Neuronal stem cell (in vitro differentiated cells): Measurements from ENCODE around the gene LPIN1.

ENCODE experiments used
- DNase-seq: peaks from one replicate; pipeline ENCODE4 v3.0.0-alpha.2; 2013; ENCODE audit warnings: low spot score
- H2AFZ ChIP-seq: one replicate; pipeline ENCODE4 v1.6.1; 2013; ENCODE audit warnings: mild to moderate bottlenecking, low read length, inconsistent platforms
- H2AK5ac ChIP-seq: 2 replicates; pipeline ENCODE4 v1.6.1; 2013; ENCODE audit warnings: low read depth, mild to moderate bottlenecking, inconsistent platforms, low read length, moderate library complexity, mixed read lengths
- H2BK120ac ChIP-seq: 2 replicates; pipeline ENCODE4 v1.6.1; 2013; ENCODE audit warnings: low read depth, mild to moderate bottlenecking, inconsistent platforms, low read length, moderate library complexity, mixed read lengths
- H2BK12ac ChIP-seq: one replicate; pipeline ENCODE4 v1.6.1; 2013; ENCODE audit warnings: low read length, inconsistent platforms
- H2BK15ac ChIP-seq: 2 replicates; pipeline ENCODE4 v1.6.1; 2013; ENCODE audit warnings: mild to moderate bottlenecking, low read length, inconsistent platforms, mixed read lengths
- H2BK5ac ChIP-seq: one replicate; pipeline ENCODE4 v1.6.1; 2013; ENCODE audit warnings: inconsistent platforms, mild to moderate bottlenecking, low read length, moderate library complexity
- H3K14ac ChIP-seq: one replicate; pipeline ENCODE4 v1.6.1; 2013; ENCODE audit warnings: low read length, inconsistent platforms
- H3K18ac ChIP-seq: 2 replicates; pipeline ENCODE4 v1.6.1; 2013; ENCODE audit warnings: low read length, inconsistent platforms
- H3K23ac ChIP-seq: 2 replicates; pipeline ENCODE4 v1.6.1; 2013; ENCODE audit warnings: low read depth, mild to moderate bottlenecking, mixed read lengths, low read length, inconsistent platforms; ENCODE audit not compliant: poor library complexity
- H3K27ac ChIP-seq: replicated peaks from 3 replicates; pipeline ENCODE4 v1.5.1; 2013; ENCODE audit warnings: low read length, inconsistent platforms
- H3K27me3 ChIP-seq, 3 experiments: 2 replicates each; pipeline ENCODE4 v1.6.1; 2013; ENCODE audit warnings: low read length in 3 of 3, mild to moderate bottlenecking in 2 of 3, inconsistent platforms in 1 of 3, low read depth in 1 of 3, mixed read lengths in 1 of 3, moderate library complexity in 1 of 3; ENCODE audit not compliant: control insufficient read depth in 3 of 3, insufficient read depth in 3 of 3
- H3K36me3 ChIP-seq, 2 donors: replicated peaks in 1 of 2; 2 replicates each; pipeline ENCODE4 v1.6.1; 2013; ENCODE audit warnings: low read length in 2 of 2; ENCODE audit not compliant: control insufficient read depth in 2 of 2, insufficient read depth in 2 of 2
- H3K4ac ChIP-seq: 2 replicates; pipeline ENCODE4 v1.6.1; 2013; ENCODE audit warnings: inconsistent platforms, mild to moderate bottlenecking, low read length, moderate library complexity
- H3K4me1 ChIP-seq, 2 donors: 1 replicate in 1 of 2; 2 replicates in 1 of 2; pipeline ENCODE4 v1.6.1; 2013; ENCODE audit warnings: low read length in 2 of 2, low read depth in 1 of 2; ENCODE audit not compliant: control insufficient read depth in 2 of 2, insufficient read depth in 1 of 2
- H3K4me2 ChIP-seq: one replicate; pipeline ENCODE4 v1.6.1; 2013; ENCODE audit warnings: mild to moderate bottlenecking, low read length, inconsistent platforms; ENCODE audit not compliant: insufficient read depth, poor library complexity, severe bottlenecking
- H3K4me3 ChIP-seq, 2 donors: 2 replicates each; pipeline ENCODE4 v1.5.1; 2013; ENCODE audit warnings: low read length in 2 of 2, mild to moderate bottlenecking in 2 of 2, inconsistent platforms in 1 of 2, moderate library complexity in 1 of 2
- H3K79me1 ChIP-seq: one replicate; pipeline ENCODE4 v1.6.1; 2013; ENCODE audit warnings: low read depth, mild to moderate bottlenecking, inconsistent platforms, low read length, moderate library complexity
- H3K9ac ChIP-seq: one replicate; pipeline ENCODE4 v1.6.1; 2013; ENCODE audit warnings: mild to moderate bottlenecking, low read depth, low read length, inconsistent platforms; ENCODE audit not compliant: poor library complexity
- H3K9me3 ChIP-seq, 2 donors: replicated peaks in 1 of 2; 2 replicates each; pipeline versions ENCODE3 to v1.6.1; 2013; ENCODE audit warnings: low read length in 2 of 2, mild to moderate bottlenecking in 2 of 2, inconsistent platforms in 1 of 2, low read depth in 1 of 2, mixed read lengths in 1 of 2, moderate library complexity in 1 of 2; ENCODE audit not compliant: control insufficient read depth in 2 of 2, insufficient read depth in 1 of 2
- H4K8ac ChIP-seq: one replicate; pipeline ENCODE4 v1.6.1; 2013; ENCODE audit warnings: low read depth, mild to moderate bottlenecking, inconsistent platforms, low read length, moderate library complexity
- H4K91ac ChIP-seq: one replicate; pipeline ENCODE4 v1.6.1; 2013; ENCODE audit warnings: low read length, low read depth, mild to moderate bottlenecking, inconsistent platforms; ENCODE audit not compliant: poor library complexity
- WGBS, 2 donors: extraction: QIAGEN DNeasy Blood & Tissue Kit; methylation state at CpG; one replicate each; pipeline ENCODE4 v1.1.7; 2013; ENCODE audit warnings: missing lambda C conversion rate in 2 of 2, mixed read lengths in 1 of 2; ENCODE audit not compliant: insufficient read length in 2 of 2, insufficient replicate concordance in 1 of 2; ENCODE audit errors: extremely low coverage in 2 of 2; 5-methylcytosine and 5-hydroxymethylcytosine counted together

LPIN1 gene

GRCh38 chr2:11850082-11850481 is 103.7 kb downstream of the LPIN1 start:
- WGBS, 2 donors: no CpG with 5 or more reads among the region's 17 CpGs
- Histone ChIP-seq H3K36me3 (no peaks in the 10 kb centered on the region), H3K4ac (no peak overlapping the region), H2BK5ac (peak overlapping the region; percentile 94), H3K4me2 (no peak overlapping the region), H3K27me3 (no peaks in the 10 kb centered on the region), H4K8ac (no peak overlapping the region), H2BK15ac (peak overlapping the region; percentile 2), H3K9ac (no peak overlapping the region), H2BK120ac (no peak overlapping the region), H3K4me1 (peaks cover 1 to 5% of the 10 kb centered on the region in 2 donors), H2BK12ac (no peak overlapping the region), H3K4me3 (no peak overlapping the region), H3K23ac (no peak overlapping the region), H3K18ac (peak overlapping the region; percentile 89), H2AK5ac (peak overlapping the region; percentile 81), H3K14ac (no peak overlapping the region), H3K9me3 (peaks cover 5 to 10% of the 10 kb centered on the region in 2 donors), H4K91ac (no peak overlapping the region), H3K79me1 (no peaks in the 10 kb centered on the region), H3K27ac (peak overlapping the region; percentile 74), H2AFZ (no peak overlapping the region)
- no peak for DNase-seq

GRCh38 chr2:11852526-11853196 is 106.2 kb downstream of the LPIN1 start:
- H4K8ac ChIP-seq: no peak overlapping the region
- H2BK5ac ChIP-seq: no peak overlapping the region
- no CpG with 5 or more reads among the region's 8 CpGs for WGBS, 2 donors
- no peak overlapping the region for H3K4me3 ChIP-seq
- no peak overlapping the region for H3K4ac ChIP-seq
- H2BK12ac ChIP-seq: no peak overlapping the region
- no peak overlapping the region for H3K9ac ChIP-seq
- DNase-seq: no peak
- no peak overlapping the region for H2BK15ac ChIP-seq
- H3K79me1 ChIP-seq: no peaks in the 10 kb centered on the region
- no peak overlapping the region for H3K23ac ChIP-seq
- H2BK120ac ChIP-seq: peak overlapping the region; percentile 47
- H2AK5ac ChIP-seq: peak overlapping the region; percentile 28
- peaks cover 8 to 18% of the 10 kb centered on the region in 2 donors for H3K9me3 ChIP-seq
- H2AFZ ChIP-seq: no peak overlapping the region
- no peaks in the 10 kb centered on the region for H3K27me3 ChIP-seq
- no peak overlapping the region for H4K91ac ChIP-seq
- H3K18ac ChIP-seq: no peak overlapping the region
- H3K4me1 ChIP-seq: peaks cover 4 to 5% of the 10 kb centered on the region in 2 donors
- H3K14ac ChIP-seq: no peak overlapping the region
- no peak overlapping the region for H3K27ac ChIP-seq
- H3K36me3 ChIP-seq: no peaks in the 10 kb centered on the region
- H3K4me2 ChIP-seq: no peak overlapping the region

DNA sequence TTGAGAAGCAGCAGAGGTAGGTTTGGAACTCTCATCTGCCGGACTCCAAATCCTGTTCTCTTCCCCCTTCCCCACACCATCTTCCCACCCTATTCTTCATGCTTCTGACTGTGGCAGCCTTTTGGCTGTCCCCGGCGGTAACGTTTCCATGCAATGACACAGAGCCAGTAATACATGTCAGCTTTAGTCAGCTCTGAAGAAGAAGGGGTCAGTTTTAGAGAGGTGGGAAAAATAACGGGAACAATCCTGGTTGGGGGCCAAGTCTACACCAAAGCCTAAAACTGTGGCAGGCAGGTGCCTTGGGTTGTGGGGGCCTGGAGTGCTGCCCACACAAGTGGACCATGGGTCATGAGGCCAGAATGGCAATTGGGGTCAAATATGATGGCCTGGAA is 106.8 kb downstream of the LPIN1 start:
- Histone ChIP-seq H3K4me1 (peaks cover 4 to 5% of the 10 kb centered on the region in 2 donors), H2BK5ac (no peak overlapping the region), H3K79me1 (no peaks in the 10 kb centered on the region), H2AK5ac (peak overlapping the region; percentile 28), H4K8ac (no peak overlapping the region), H3K9ac (no peak overlapping the region), H2BK120ac (peak overlapping the region; percentile 47), H3K36me3 (no peaks in the 10 kb centered on the region), H2AFZ (no peak overlapping the region), H3K9me3 (peaks cover 11 to 21% of the 10 kb centered on the region in 2 donors), H3K18ac (no peak overlapping the region), H3K4me3 (no peak overlapping the region), H3K4me2 (no peak overlapping the region), H3K27ac (no peak overlapping the region), H3K23ac (no peak overlapping the region), H2BK15ac (no peak overlapping the region), H2BK12ac (no peak overlapping the region), H3K27me3 (no peaks in the 10 kb centered on the region), H3K4ac (no peak overlapping the region), H3K14ac (no peak overlapping the region), H4K91ac (no peak overlapping the region)
- no CpG with 5 or more reads among the region's 5 CpGs for WGBS, 2 donors
- DNase-seq: no peak

DNA sequence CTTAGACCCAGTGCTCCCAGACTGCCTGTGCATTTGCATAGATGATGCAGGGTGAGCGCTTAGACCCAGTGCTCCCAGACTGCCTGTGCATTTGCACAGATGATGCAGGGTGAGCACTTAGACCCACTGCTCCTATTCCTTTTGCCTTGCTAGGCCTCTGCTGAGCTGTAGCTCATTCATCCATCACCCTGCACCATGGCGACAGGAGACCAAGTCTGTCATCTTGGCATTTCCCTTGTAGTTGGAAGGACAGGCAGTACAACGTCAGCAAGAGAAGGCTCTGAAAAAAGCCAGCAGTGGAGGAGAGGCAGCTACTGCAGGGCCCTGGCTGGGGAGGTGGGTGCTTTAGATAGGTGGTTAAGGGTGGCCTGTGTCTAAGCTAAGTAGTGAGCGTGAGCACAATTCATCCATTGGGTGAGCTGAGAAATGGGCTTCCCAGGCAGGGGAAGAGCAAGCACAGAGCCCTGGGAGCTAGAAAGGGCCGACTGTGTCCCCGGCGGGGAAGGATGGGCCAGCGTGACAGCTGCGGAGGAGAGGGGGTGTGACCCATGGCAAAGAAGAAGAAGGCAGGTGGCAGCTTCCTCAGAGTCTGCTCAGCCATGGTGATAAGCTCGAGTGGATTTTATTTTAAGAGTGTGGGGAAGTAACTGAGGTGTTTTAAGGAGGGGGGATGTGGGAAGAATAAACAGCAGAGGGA is 108.8 kb downstream of the LPIN1 start:
- Histone ChIP-seq H2AK5ac (no peak overlapping the region), H3K9ac (no peak overlapping the region), H3K79me1 (no peaks in the 10 kb centered on the region), H2BK5ac (peak overlapping the region; percentile 14), H3K36me3 (no peaks in the 10 kb centered on the region), H4K91ac (no peak overlapping the region), H2BK12ac (no peak overlapping the region), H3K23ac (no peak overlapping the region), H3K18ac (peak overlapping the region; percentile 41), H2AFZ (peak overlapping the region; percentile 63), H3K9me3 (peaks cover 19 to 33% of the 10 kb centered on the region in 2 donors), H3K4me1 (peaks cover under 1 to 4% of the 10 kb centered on the region in 2 donors), H2BK15ac (no peak overlapping the region), H3K14ac (no peak overlapping the region), H2BK120ac (no peak overlapping the region), H3K27me3 (no peaks in the 10 kb centered on the region), H3K4me2 (no peak overlapping the region), H4K8ac (no peak overlapping the region), H3K27ac (no peak overlapping the region), H3K4me3 (no peak overlapping the region), H3K4ac (no peak overlapping the region)
- WGBS, 2 donors: no CpG with 5 or more reads among the region's 10 CpGs
- DNase-seq: no peak
